Nephron progenitor cell (in vitro differentiated cells): Measurements from ENCODE around the gene ALG11.
"Not testable (repeated sequence)": the region's sequence is repeated elsewhere in the genome, so short reads cannot be mapped to it uniquely, and the experiment has no call there.

Experiments
- DNase-seq: peaks from one replicate; pipeline ENCODE4 v3.0.0; 2021
- H3K27ac Mint-ChIP-seq: 2 replicates; pipeline ENCODE4 v1.8.0; 2021; ENCODE audit warnings: mild to moderate bottlenecking, moderate library complexity, mixed read lengths
- H3K27me3 Mint-ChIP-seq: 2 replicates; pipeline ENCODE4 v1.8.0; 2021; ENCODE audit warnings: mild to moderate bottlenecking, low read depth, mixed read lengths; ENCODE audit not compliant: poor library complexity
- H3K36me3 Mint-ChIP-seq: 2 replicates; pipeline ENCODE4 v1.8.0; 2021; ENCODE audit warnings: low read depth, mixed read lengths
- H3K4me1 Mint-ChIP-seq: 2 replicates; pipeline ENCODE4 v1.8.0; 2021; ENCODE audit warnings: mixed read lengths
- H3K4me3 Mint-ChIP-seq: 2 replicates; pipeline ENCODE4 v1.8.0; 2021; ENCODE audit warnings: mild to moderate bottlenecking, moderate library complexity, mixed read lengths
- H3K9me3 Mint-ChIP-seq: 2 replicates; pipeline ENCODE4 v1.8.0; 2021; ENCODE audit warnings: mild to moderate bottlenecking, moderate library complexity, mixed read lengths
- CTCF ChIP-seq: fragments of 200-600 bp; sonication (generic); IDR thresholded peaks from 2 replicates; pipeline ENCODE4 v1.5.0; 2021; ENCODE audit warnings: antibody characterized with exemption

The ALG11 gene

GRCh38 chr13:52043675-52044074 is 31.5 kb downstream of the ALG11 start:
- DNase-seq: no peak
- peaks cover 18% of the 10 kb centered on the region for H3K36me3 Mint-ChIP-seq
- no peaks in the 10 kb centered on the region for H3K27me3 Mint-ChIP-seq
- no peak for TF ChIP-seq CTCF
- H3K4me3 Mint-ChIP-seq: no peak overlapping the region
- H3K27ac Mint-ChIP-seq: no peak overlapping the region
- H3K4me1 Mint-ChIP-seq: no peaks in the 10 kb centered on the region
- peaks cover 17% of the 10 kb centered on the region for H3K9me3 Mint-ChIP-seq

- peaks cover 21% of the 10 kb centered on the region for H3K9me3 Mint-ChIP-seq
- no peaks in the 10 kb centered on the region for H3K27me3 Mint-ChIP-seq
- no peak for TF ChIP-seq CTCF
- no peak overlapping the region for H3K4me3 Mint-ChIP-seq
- DNase-seq: no peak
- H3K36me3 Mint-ChIP-seq: peaks cover 16% of the 10 kb centered on the region
- H3K4me1 Mint-ChIP-seq: no peaks in the 10 kb centered on the region
- H3K27ac Mint-ChIP-seq: no peak overlapping the region
Observed at GRCh38 chr13:52047463-52047862, 35.3 kb downstream of the ALG11 start.

GRCh38 chr13:52048516-52048915 is 36.3 kb downstream of the ALG11 start:
- Mint-ChIP-seq H3K36me3 (peaks cover 18% of the 10 kb centered on the region), H3K9me3 (peaks cover 24% of the 10 kb centered on the region), H3K27me3 (no peaks in the 10 kb centered on the region), H3K27ac (no peak overlapping the region), H3K4me1 (no peaks in the 10 kb centered on the region), H3K4me3 (no peak overlapping the region)
- TF ChIP-seq CTCF: no peak
- DNase-seq: no peak

- no peak for DNase-seq
- H3K36me3 Mint-ChIP-seq: peaks cover 9% of the 10 kb centered on the region
- peaks cover 3% of the 10 kb centered on the region for H3K27me3 Mint-ChIP-seq
- H3K4me1 Mint-ChIP-seq: no peaks in the 10 kb centered on the region
- no peak for TF ChIP-seq CTCF
- peaks cover 30% of the 10 kb centered on the region for H3K9me3 Mint-ChIP-seq
- no peak overlapping the region for H3K4me3 Mint-ChIP-seq
- peak overlapping the region; percentile 1 for H3K27ac Mint-ChIP-seq
Observed at GRCh38 chr13:52051400-52051799, 39.2 kb downstream of the ALG11 start.

- Mint-ChIP-seq H3K4me1 (no peaks in the 10 kb centered on the region), H3K4me3 (no peak overlapping the region), H3K9me3 (peaks cover 35% of the 10 kb centered on the region), H3K36me3 (peaks cover 9% of the 10 kb centered on the region), H3K27ac (no peak overlapping the region), H3K27me3 (peaks cover 3% of the 10 kb centered on the region)
- no peak for DNase-seq
- no peak for TF ChIP-seq CTCF
Observed at GRCh38 chr13:52053460-52053859, 41.3 kb downstream of the ALG11 start.

- not testable (repeated sequence) for H3K27me3 Mint-ChIP-seq, H3K4me3 Mint-ChIP-seq, H3K27ac Mint-ChIP-seq, H3K36me3 Mint-ChIP-seq, DNase-seq, H3K4me1 Mint-ChIP-seq
- H3K9me3 Mint-ChIP-seq: peaks cover 58% of the 10 kb centered on the region
Observed at GRCh38 chr13:52061064-52061463, 48.9 kb downstream of the ALG11 start.

- no peak for DNase-seq
- Mint-ChIP-seq H3K27me3 (no peaks in the 10 kb centered on the region), H3K4me1 (no peaks in the 10 kb centered on the region), H3K4me3 (no peak overlapping the region), H3K36me3 (peaks cover 9% of the 10 kb centered on the region), H3K27ac (no peak overlapping the region), H3K9me3 (peaks cover 60% of the 10 kb centered on the region)
- no peak for TF ChIP-seq CTCF
Observed at GRCh38 chr13:52061587-52061986, 49.4 kb downstream of the ALG11 start.
